Activated naive CD8-positive, alpha-beta T cell treated with anti-CD3 and anti-CD28 coated beads, Interleukin-2, amount 50 U/mL, for 24 hours (primary cell): ENCODE results near the gene ASTN2.

Experiments used
- ATAC-seq: fragments of 150-1000 bp; cut with Tn5 transposase; one replicate; pipeline ENCODE4 v1.10.0; 2021
- DNase-seq: peaks from one replicate; pipeline ENCODE4 v3.0.0; 2021
- H3K27ac Mint-ChIP-seq: one replicate; pipeline ENCODE4 v1.8.0; 2021; ENCODE audit warnings: mild to moderate bottlenecking, mixed read lengths
- H3K27me3 Mint-ChIP-seq: one replicate; pipeline ENCODE4 v1.8.0; 2021; ENCODE audit warnings: mixed read lengths
- H3K36me3 Mint-ChIP-seq: one replicate; pipeline ENCODE4 v1.8.0; 2021; ENCODE audit warnings: low read depth, mixed read lengths
- H3K4me1 Mint-ChIP-seq: one replicate; pipeline ENCODE4 v1.8.0; 2021; ENCODE audit warnings: mixed read lengths
- H3K4me3 Mint-ChIP-seq: one replicate; pipeline ENCODE4 v1.8.0; 2021; ENCODE audit warnings: mild to moderate bottlenecking, moderate library complexity, mixed read lengths
- H3K9me3 Mint-ChIP-seq: one replicate; pipeline ENCODE4 v1.8.0; 2021; ENCODE audit warnings: mixed read lengths

The ASTN2 gene

DNA sequence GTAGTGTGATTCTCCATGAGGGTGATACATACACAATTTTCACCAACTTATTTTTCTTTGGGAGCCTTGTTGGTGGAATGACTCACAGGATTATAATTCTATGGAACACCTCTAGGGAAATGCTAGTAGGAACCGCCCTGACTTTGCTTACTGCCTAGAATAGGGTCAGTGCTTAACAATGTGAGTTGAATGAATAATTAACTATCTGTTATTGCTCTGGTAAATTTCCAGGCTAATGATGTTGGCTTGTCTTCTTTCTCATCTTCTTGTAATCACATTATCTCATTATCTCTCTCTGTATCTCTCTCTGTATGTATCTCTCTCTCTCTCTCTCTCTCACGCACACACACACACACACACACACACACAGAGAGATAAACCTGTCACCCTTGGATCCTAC lies 436.7 kb downstream of the ASTN2 start:
- no peak for DNase-seq
- peaks cover 3% of the 10 kb centered on the region for H3K9me3 Mint-ChIP-seq
- no peak overlapping the region for H3K4me3 Mint-ChIP-seq
- no peaks in the 10 kb centered on the region for H3K4me1 Mint-ChIP-seq
- no peaks in the 10 kb centered on the region for H3K36me3 Mint-ChIP-seq
- H3K27me3 Mint-ChIP-seq = no peaks in the 10 kb centered on the region
- no peak for ATAC-seq
- no peak overlapping the region for H3K27ac Mint-ChIP-seq

GRCh38 chr9:116975126-116975525 lies 439.7 kb downstream of the ASTN2 start:
- ATAC-seq (no peak), DNase-seq (no peak)
- Mint-ChIP-seq H3K27me3 (no peaks in the 10 kb centered on the region), H3K27ac (no peak overlapping the region), H3K4me1 (no peaks in the 10 kb centered on the region), H3K4me3 (no peak overlapping the region), H3K36me3 (no peaks in the 10 kb centered on the region), H3K9me3 (peaks cover 12% of the 10 kb centered on the region)

- no peaks in the 10 kb centered on the region for H3K4me1 Mint-ChIP-seq
- no peak overlapping the region for H3K27ac Mint-ChIP-seq
- DNase-seq (no peak), ATAC-seq (no peak)
- no peaks in the 10 kb centered on the region for H3K36me3 Mint-ChIP-seq
- peaks cover 4% of the 10 kb centered on the region for H3K27me3 Mint-ChIP-seq
- H3K9me3 Mint-ChIP-seq = peaks cover 5% of the 10 kb centered on the region
- no peak overlapping the region for H3K4me3 Mint-ChIP-seq
These were observed 448.7 kb downstream of the ASTN2 start for GRCh38 chr9:116966199-116966598.

DNA sequence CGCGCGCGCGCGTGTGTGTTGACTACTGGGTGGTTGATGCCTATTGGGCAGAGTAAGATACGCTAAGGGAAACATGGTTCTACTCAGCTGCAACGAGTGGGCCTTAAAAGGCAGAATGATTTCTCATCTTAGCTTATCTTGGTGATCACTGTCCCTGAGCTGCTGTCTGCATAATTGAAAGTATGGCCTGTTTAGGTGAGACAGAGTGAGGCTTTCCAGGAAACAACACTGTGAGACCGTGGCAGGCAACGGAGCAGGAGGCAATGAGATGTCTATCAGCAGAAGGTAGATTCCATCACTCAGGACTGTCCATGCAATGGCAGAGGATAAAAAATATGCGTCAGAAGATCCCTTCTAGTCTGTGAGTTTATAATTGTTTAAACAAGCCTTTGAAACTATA lies 450.6 kb downstream of the ASTN2 start:
- no peak for DNase-seq
- no peak for ATAC-seq
- Mint-ChIP-seq H3K4me3 (no peak overlapping the region), H3K36me3 (no peaks in the 10 kb centered on the region), H3K27ac (no peak overlapping the region), H3K27me3 (peaks cover 7% of the 10 kb centered on the region), H3K9me3 (peaks cover 4% of the 10 kb centered on the region), H3K4me1 (no peaks in the 10 kb centered on the region)

DNA sequence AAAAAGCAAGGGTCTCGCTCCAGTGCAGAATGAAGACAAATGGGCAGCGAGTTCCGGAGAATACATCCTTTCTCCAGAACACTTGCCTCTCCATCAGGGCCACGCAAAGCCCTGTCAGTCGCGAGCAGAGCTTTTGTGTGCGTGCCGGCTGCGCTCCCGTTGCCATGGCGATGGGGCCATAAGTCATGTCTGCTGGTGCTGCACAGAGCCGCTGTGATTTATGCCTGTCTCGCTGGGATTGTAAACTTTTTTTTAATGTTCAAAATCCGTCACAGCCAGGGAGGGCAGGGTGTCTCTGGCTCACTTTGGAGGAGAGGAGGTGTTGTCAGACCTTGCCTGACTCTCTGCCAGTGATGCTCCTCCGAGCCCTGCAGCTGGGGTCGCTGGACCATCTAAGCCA lies 455.0 kb downstream of the ASTN2 start:
- no peaks in the 10 kb centered on the region for H3K9me3 Mint-ChIP-seq
- ATAC-seq = no peak
- no peak for DNase-seq
- no peak overlapping the region for H3K4me3 Mint-ChIP-seq
- no peak overlapping the region for H3K27ac Mint-ChIP-seq
- H3K4me1 Mint-ChIP-seq = no peaks in the 10 kb centered on the region
- no peaks in the 10 kb centered on the region for H3K36me3 Mint-ChIP-seq
- peaks cover 7% of the 10 kb centered on the region for H3K27me3 Mint-ChIP-seq

- no peaks in the 10 kb centered on the region for H3K36me3 Mint-ChIP-seq
- no peak for ATAC-seq
These were observed 456.0 kb downstream of the ASTN2 start for GRCh38 chr9:116958881-116959280.

DNA sequence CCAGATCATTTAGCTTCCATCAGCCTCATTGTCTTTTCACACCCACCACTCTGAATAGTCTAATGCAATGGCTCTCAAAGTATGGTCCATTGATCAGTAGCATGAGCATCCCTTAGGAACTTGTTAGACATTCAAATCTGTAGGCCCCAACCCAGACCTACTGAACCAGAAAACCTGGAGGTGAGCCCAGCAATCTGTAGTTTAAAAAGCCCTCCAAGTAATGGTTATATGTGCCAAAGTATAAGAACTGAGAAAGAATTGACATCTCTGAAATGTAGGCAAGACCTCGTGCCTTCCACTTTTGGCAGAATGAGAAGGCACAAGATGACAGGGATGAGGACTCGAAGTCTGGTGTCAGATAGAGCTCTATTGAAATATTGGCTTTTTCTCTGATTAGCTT lies 460.1 kb downstream of the ASTN2 start:
- no peak for ATAC-seq
- Mint-ChIP-seq H3K4me1 (no peaks in the 10 kb centered on the region), H3K27me3 (peaks cover 2% of the 10 kb centered on the region), H3K9me3 (peaks cover 7% of the 10 kb centered on the region), H3K36me3 (no peaks in the 10 kb centered on the region), H3K4me3 (no peak overlapping the region), H3K27ac (no peak overlapping the region)
- DNase-seq = no peak

More at GRCh38 chr9:116958881-116959280, 456.0 kb downstream of the ASTN2 start:
- DNase-seq = no peak
- no peak overlapping the region for H3K27ac Mint-ChIP-seq
- no peaks in the 10 kb centered on the region for H3K4me1 Mint-ChIP-seq
- H3K9me3 Mint-ChIP-seq = no peaks in the 10 kb centered on the region
- no peak overlapping the region for H3K4me3 Mint-ChIP-seq
- H3K27me3 Mint-ChIP-seq = peaks cover 7% of the 10 kb centered on the region

DNA sequence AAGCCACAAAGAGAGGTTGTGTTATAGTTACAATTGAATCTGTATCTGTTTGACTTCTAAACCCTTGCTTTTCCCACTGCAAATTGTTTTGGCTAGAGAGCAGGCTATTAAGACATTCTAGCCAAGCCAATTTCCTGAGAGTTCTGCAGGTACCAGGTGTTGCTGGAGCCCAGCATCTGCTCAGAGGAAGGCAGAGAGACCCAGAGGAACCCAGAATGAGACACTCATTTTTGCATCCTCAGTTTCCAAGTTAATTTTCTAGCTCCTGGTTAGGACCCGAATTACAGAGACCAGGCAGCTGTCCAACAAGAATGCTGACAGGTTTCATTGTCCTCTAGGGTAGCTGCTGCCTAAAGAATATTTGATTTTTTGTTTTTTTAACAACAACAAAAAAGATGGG lies 461.6 kb downstream of the ASTN2 start:
- H3K4me1 Mint-ChIP-seq = no peaks in the 10 kb centered on the region
- H3K27me3 Mint-ChIP-seq = peaks cover 2% of the 10 kb centered on the region
- H3K4me3 Mint-ChIP-seq = no peak overlapping the region
- ATAC-seq (no peak), DNase-seq (no peak)
- no peak overlapping the region for H3K27ac Mint-ChIP-seq
- peaks cover 10% of the 10 kb centered on the region for H3K9me3 Mint-ChIP-seq
- no peaks in the 10 kb centered on the region for H3K36me3 Mint-ChIP-seq

GRCh38 chr9:116952436-116952810 lies 462.4 kb downstream of the ASTN2 start:
- Mint-ChIP-seq H3K36me3 (no peaks in the 10 kb centered on the region), H3K4me1 (no peaks in the 10 kb centered on the region), H3K27me3 (peaks cover 2% of the 10 kb centered on the region), H3K4me3 (no peak overlapping the region), H3K9me3 (peaks cover 10% of the 10 kb centered on the region), H3K27ac (no peak overlapping the region)
- ATAC-seq (no peak), DNase-seq (no peak)

- Mint-ChIP-seq H3K9me3 (peaks cover 10% of the 10 kb centered on the region), H3K27ac (no peak overlapping the region), H3K4me1 (no peaks in the 10 kb centered on the region), H3K36me3 (no peaks in the 10 kb centered on the region), H3K27me3 (peaks cover 2% of the 10 kb centered on the region), H3K4me3 (no peak overlapping the region)
- DNase-seq (no peak), ATAC-seq (no peak)
These were observed 463.0 kb downstream of the ASTN2 start for GRCh38 chr9:116951588-116952435.

DNA sequence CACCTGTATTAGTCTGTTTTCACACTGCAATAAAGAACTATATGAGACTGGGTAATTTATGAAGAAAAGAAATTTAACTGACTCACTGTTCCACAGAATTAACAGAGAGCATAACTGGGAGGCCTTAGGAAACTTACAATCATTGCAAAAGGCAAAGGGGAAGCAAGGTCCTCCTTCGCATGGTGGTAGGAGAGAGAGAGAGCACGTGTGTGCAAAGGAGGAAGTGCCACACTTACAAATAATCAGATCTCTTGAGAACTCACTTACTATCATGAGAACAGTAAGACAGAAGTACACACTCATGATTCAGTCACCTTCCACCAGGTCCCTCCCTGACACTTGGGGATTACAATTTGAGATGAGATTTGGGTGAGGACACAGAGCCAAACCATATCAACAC lies 469.0 kb downstream of the ASTN2 start:
- Mint-ChIP-seq H3K27ac (no peak overlapping the region), H3K4me3 (no peak overlapping the region), H3K4me1 (no peaks in the 10 kb centered on the region), H3K36me3 (no peaks in the 10 kb centered on the region), H3K27me3 (peaks cover 1% of the 10 kb centered on the region), H3K9me3 (peaks cover 5% of the 10 kb centered on the region)
- ATAC-seq (no peak), DNase-seq (no peak)

DNA sequence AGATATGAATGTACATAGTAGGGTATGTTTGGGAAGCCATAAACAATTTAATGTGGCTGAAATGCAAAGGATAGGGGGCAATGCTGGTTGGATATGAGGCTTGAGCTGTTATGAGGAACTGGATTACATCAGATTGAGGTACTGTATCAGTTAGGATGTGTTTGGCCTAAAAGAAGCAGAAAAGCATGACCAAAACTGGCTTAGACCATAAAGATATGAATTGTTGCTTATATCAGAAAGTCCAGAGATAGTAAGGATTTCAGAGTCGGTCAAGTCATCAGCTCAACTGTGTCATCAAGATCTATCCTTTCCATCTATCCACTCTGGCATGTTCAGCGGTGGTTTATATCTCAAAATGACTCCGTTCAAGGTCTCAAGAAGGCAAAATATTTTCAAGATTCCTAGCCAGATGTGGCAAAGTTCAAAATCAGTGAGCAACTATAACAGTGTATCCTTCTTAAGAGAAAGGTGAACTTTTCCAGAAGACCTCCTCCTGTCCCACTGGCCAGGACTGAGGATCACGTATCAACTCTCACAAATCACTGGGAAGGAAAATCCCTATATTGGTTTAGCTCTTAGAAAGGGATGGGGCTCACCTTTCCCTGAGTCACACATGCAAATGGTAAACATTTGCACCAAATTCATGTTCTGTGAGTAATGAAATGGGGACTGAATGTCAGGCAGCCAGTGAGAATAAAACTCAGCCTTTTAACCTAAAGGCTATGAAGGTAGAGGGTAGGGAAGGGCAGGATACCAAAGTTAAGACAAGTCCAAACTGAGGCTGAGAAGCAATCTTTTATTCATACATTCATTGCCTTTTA lies 469.9 kb downstream of the ASTN2 start:
- Mint-ChIP-seq H3K9me3 (peaks cover 3% of the 10 kb centered on the region), H3K36me3 (no peaks in the 10 kb centered on the region), H3K27ac (no peak overlapping the region), H3K4me3 (no peak overlapping the region), H3K4me1 (no peaks in the 10 kb centered on the region), H3K27me3 (no peaks in the 10 kb centered on the region)
- no peak for ATAC-seq
- no peak for DNase-seq

DNA sequence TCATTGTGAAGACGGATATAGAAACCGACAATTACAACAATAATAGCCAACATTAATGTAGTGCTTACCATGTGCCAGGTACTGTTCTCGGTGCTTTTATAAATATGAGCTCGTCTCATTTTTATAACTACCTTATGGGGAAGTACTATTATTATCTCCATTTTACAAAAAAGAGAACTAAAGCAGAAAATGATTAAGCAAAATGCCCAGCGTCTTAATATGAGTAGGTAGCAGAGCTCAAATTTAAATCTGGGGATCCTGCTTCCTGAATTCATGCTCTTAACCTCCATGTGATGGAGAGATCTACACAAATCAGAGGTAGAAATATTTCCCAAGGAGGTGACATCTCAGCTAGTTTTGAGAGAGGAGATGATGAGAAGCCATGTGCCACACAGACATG lies 470.9 kb downstream of the ASTN2 start:
- H3K36me3 Mint-ChIP-seq = no peaks in the 10 kb centered on the region
- no peak for DNase-seq
- H3K4me1 Mint-ChIP-seq = no peaks in the 10 kb centered on the region
- ATAC-seq = no peak
- H3K27ac Mint-ChIP-seq = no peak overlapping the region
- H3K4me3 Mint-ChIP-seq = no peak overlapping the region
- no peaks in the 10 kb centered on the region for H3K27me3 Mint-ChIP-seq
- H3K9me3 Mint-ChIP-seq = peaks cover 3% of the 10 kb centered on the region

DNA sequence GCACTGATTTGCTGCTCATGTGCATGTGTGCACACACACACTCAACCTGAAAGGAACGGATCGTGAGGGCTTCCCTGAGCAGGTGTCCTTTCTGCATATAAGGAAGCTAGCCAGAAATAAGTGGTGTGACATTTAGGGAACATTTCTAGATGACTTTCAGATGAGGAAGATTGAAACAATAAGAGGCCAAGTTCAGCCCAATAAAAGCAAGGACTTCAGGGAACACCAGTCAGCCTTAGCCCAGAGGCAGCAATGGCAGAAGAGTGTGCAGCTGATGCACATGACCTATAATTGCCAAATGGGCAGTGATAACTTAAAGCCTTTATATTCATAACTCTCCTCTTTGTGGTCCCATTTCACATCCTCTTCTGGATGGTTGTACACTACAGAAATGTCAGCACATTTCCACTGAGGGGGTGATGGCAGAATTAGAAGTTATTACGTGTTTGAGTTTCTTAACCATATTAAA lies 472.2 kb downstream of the ASTN2 start:
- no peaks in the 10 kb centered on the region for H3K4me1 Mint-ChIP-seq
- no peak for DNase-seq
- no peak overlapping the region for H3K4me3 Mint-ChIP-seq
- H3K27me3 Mint-ChIP-seq = no peaks in the 10 kb centered on the region
- no peaks in the 10 kb centered on the region for H3K9me3 Mint-ChIP-seq
- ATAC-seq = no peak
- H3K36me3 Mint-ChIP-seq = no peaks in the 10 kb centered on the region
- no peak overlapping the region for H3K27ac Mint-ChIP-seq

GRCh38 chr9:116941266-116941665 lies 473.6 kb downstream of the ASTN2 start:
- DNase-seq (no peak), ATAC-seq (no peak)
- H3K36me3 Mint-ChIP-seq = no peaks in the 10 kb centered on the region
- peaks cover 2% of the 10 kb centered on the region for H3K9me3 Mint-ChIP-seq
- H3K27ac Mint-ChIP-seq = no peak overlapping the region
- no peak overlapping the region for H3K4me3 Mint-ChIP-seq
- H3K4me1 Mint-ChIP-seq = no peaks in the 10 kb centered on the region
- H3K27me3 Mint-ChIP-seq = no peaks in the 10 kb centered on the region
